Activated CD4-positive, alpha-beta T cell treated with anti-CD3 and anti-CD28 coated beads for 24 hours (primary cell): ENCODE results near the gene PCBP4.

Experiments used
- DNase-seq, 2 donors: peaks; one replicate each; pipeline ENCODE4 v3.0.0-alpha.2; 2020; ENCODE audit warnings: low read depth in 2 of 2

The PCBP4 gene

DNA sequence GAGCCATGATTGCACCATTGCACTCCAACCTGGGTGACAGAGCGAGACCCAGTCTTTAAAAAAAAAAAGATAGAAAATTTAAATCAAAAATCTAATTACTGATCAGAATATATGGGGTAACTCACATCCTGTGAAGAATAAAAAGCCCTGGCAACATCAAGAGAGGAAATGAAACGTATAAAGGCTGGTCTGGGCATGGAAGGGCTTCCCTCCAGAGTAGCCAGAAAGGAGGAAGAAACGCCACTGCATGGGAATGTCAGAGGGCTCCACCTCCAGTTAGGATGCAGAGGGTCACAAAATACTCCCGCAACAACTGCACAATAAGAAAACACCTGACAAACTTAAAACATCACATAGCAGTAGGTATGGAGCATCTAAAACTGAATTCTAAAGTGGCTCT, 59.2 kb downstream of the PCBP4 start:
- DNase-seq = no peak
